Stomach (tissue), 4 donors: ENCODE data around the gene KIAA1671.

Source experiments
- CTCF ChIP-seq, 7 experiments: fragments of 450-650 bp in 4 of 7; fragments of 200-600 bp in 3 of 7; sonication (generic) in 3 of 7; IDR thresholded peaks; one replicate each; pipeline ENCODE4 v1.5.1; 2016 to 2019; ENCODE audit warnings: antibody characterized with exemption in 7 of 7, control low read depth in 2 of 7, mild to moderate bottlenecking in 1 of 7
- EP300 ChIP-seq: sonication (generic); formaldehyde crosslinking; IDR thresholded peaks from one replicate; pipeline ENCODE4 v1.6.1; 2017; ENCODE audit warnings: antibody characterized with exemption
- POLR2A ChIP-seq, 4 donors: fragments of 450-650 bp; IDR thresholded peaks; one replicate each; pipeline ENCODE4 v1.6.1; 2016; ENCODE audit warnings: antibody characterized with exemption in 4 of 4, control low read depth in 2 of 4, mild to moderate bottlenecking in 1 of 4, moderate library complexity in 1 of 4
- POLR2AphosphoS5 ChIP-seq, 3 donors: sonication (generic); formaldehyde crosslinking; IDR thresholded peaks; one replicate each; pipeline ENCODE4 v1.6.1; 2016; ENCODE audit warnings: antibody characterized with exemption in 3 of 3

- no peak for TF ChIP-seq CTCF (IDR thresholded peaks at IDR 0.05)
- TF ChIP-seq POLR2AphosphoS5 (IDR thresholded peaks at IDR 0.05): no peak
- TF ChIP-seq POLR2A (IDR thresholded peaks at IDR 0.05): no peak
- TF ChIP-seq EP300: no peak
Observed at GRCh38 chr22:25016311-25016710, 63.8 kb downstream of the KIAA1671 start.
